Dedifferentiated amniotic fluid mesenchymal stem cell (primary cell): ENCODE measurements around the gene KLHDC7A.
"Not testable (repeated sequence)": the region's sequence is repeated elsewhere in the genome, so short reads cannot be mapped to it uniquely, and the experiment has no call there.

Source experiments
- DNase-seq: peaks from one replicate; pipeline ENCODE4 v3.0.0-alpha.2; 2016; ENCODE audit errors: extremely low spot score

Gene KLHDC7A

DNA sequence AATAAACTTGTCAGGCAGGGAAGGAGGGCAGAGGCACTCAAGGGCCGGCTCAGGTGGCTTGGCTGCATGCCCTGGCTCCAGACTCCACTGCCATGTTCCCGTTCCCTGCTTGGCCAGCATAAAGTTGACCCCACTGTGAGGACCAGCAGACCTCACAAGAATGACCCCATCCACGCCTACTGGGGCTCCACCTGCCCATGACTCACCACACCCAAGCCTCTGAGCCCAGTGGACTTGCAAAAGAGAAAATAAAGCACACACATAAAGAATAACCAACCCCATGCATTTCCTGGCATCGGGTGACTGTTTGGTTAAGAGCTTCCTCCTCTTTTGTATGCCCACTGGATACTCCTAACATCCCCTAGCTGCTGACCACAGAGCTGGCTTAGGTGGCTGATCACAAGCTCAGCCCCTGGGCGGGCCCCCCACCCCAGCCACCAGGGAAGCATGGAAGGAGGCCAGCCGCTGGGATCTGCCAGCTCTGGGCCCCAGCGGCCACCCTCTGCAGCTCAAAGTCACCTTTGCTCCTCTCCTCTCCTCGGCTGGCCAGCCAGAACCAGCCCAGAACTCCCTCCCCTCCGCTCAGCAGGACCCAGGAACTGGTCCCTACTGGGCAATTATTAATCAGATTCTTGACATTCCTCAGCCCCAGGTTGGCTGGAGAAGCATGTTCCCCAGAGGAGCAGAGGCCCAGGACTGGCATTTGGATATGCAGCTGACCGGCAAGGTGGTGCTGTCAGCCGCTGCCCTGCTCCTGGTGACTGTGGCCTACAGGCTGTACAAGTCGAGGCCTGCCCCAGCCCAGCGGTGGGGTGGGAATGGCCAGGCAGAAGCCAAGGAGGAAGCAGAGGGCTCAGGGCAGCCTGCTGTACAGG lies at the start of gene KLHDC7A:
Gene KLHDC7A (plus strand): TSS at position 616 of the 875 bp plus-strand sequence. CDS start 52 bp downstream, at position 668.
- DNase-seq = no peak

- no peak for DNase-seq
Observed at GRCh38 chr1:18434041-18434440, 46.7 kb upstream of the KLHDC7A start.

DNA sequence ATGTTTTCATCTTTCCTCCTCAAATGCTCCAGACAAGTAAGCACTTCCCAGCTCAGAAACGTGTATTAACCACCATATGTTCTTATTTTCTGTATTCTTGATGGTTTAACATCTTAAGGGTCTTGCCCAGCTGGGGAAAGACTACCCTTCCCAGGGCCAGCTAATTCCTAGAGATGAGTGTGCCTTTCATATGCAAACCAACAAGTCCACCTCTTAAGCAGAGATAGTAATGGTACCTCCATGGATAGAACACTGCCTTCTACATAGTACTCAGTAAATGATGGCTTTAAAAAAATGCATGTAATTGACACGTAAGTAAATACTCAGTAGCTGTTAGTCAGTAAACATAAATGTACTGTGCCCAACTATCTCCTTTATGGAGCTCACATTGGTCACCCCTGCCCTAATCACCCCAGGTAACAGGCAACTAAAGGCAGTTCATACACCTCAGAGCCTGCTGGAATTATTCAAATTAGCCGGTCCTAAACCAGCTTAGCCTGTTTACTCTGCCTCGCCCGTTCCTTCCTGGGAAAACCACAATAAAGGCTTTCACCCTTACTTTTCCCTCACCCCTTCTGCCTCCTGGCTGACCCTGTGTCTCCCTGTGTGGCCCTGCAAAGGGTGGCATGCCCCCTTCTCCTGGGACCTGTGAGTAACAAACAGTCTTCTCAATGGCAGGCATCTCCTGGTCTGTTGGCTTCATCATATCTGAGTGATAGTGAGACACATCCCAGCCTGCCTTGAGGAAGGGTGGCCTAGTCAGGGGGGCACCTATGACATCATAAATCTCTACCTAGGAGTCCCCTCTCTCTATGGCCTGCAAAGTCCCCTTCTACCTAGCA lies 40.1 kb upstream of the KLHDC7A start:
- no peak for DNase-seq

- DNase-seq = no peak
Observed at GRCh38 chr1:18443587-18444520, 36.9 kb upstream of the KLHDC7A start.

GRCh38 chr1:18444563-18444962 lies 36.2 kb upstream of the KLHDC7A start:
- no peak for DNase-seq

GRCh38 chr1:18446751-18447150 lies 34.0 kb upstream of the KLHDC7A start:
- DNase-seq = no peak

DNA sequence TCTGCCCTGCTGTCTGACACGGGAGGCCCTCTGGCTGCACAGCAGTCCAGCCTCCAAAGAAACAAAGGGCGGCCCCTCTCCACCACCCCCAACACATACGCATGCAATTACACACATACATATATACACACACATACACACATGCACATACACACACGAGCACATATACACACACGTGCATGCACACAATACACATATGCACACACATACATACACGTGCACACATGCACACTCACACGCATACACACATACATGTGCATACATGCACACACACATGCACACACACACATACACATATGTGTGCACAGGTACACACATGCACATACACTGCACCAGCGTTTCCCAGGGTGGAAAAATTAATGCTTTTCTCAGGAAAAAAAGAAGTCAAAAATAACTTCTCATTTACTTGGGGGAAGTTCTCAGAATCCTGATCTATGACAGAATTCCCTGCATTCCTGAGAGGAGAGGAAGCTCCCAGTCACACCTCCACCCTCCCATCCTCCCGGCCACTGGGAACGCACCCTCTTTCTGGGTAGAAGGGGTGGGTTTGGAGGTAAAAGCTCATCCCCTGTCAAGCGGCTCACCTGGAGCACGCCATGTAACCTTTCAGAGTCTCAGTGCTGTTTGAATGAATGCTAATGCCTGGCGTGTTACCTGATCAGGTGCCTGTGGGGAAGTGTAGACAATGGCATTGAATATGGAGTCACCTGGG lies 33.1 kb upstream of the KLHDC7A start:
- DNase-seq = no peak

GRCh38 chr1:18448889-18449288 lies 31.8 kb upstream of the KLHDC7A start:
- no peak for DNase-seq

- DNase-seq = no peak
Observed at GRCh38 chr1:18452550-18452949, 28.2 kb upstream of the KLHDC7A start.

DNA sequence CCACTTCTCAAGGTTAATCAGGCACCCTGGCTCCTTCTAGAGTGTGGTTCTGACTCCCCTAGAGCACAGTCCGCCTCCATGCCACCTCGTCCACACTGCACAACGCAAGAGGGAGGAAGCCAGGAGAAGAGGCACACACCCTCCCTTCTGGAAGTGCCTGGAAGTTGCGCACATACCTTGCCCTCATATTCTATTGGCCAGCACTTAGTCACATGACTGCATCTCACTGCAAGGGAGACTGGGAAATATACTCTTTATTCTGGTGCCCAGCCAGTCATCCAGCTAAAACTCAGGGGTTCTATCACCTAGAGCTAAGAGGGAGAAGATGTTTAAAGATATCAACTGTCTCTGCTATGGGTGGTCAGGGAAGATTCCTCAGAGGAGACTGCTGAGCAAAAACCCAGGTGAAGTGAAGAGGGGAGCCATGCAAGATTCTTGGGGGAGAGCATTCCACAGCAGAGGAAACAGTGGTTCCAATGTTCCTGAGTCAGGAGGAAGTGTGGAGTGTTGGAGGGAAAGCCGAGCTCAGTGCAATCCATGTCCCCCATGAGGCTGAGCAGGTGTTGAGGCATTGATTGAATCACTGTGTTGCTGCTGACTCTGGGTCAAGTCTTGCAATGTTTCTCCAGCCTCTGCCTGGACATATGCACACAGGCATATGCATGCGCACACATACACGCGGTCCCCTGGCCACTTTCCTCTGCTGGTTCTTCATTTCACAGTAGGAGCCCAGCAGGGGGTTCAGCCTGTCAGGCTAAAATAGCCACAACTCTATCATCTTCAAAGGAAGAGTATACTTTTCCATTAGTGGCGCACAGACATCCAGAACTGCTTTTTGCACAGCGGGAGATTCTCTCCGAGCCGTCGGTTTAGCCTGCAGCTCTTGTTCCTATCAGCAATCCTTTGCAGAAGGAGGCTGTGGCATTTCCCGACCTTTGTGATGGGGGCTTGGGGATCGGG lies 22.3 kb upstream of the KLHDC7A start:
- no peak for DNase-seq

- DNase-seq = no peak
Observed at GRCh38 chr1:18461656-18462055, 19.1 kb upstream of the KLHDC7A start.

DNA sequence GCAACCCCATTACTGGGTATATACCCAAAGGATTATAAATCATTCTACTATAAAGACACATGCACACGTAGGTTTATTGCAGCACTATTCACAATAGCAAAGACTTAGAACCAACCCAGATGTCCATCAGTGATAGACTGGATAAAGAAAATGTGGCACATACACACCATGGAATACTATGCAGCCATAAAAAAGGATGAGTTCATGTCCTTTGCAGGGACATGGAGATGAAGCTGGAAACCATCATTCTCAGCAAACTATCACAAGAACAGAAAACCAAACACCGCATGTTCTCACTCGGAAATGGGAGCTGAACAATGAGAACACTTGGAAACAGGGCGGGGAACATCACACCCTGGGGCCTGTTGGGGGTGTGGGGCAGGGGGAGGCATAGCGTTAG lies 18.2 kb upstream of the KLHDC7A start:
- not testable (repeated sequence) for DNase-seq

- DNase-seq = no peak
Observed at GRCh38 chr1:18463063-18463462, 17.7 kb upstream of the KLHDC7A start.

DNA sequence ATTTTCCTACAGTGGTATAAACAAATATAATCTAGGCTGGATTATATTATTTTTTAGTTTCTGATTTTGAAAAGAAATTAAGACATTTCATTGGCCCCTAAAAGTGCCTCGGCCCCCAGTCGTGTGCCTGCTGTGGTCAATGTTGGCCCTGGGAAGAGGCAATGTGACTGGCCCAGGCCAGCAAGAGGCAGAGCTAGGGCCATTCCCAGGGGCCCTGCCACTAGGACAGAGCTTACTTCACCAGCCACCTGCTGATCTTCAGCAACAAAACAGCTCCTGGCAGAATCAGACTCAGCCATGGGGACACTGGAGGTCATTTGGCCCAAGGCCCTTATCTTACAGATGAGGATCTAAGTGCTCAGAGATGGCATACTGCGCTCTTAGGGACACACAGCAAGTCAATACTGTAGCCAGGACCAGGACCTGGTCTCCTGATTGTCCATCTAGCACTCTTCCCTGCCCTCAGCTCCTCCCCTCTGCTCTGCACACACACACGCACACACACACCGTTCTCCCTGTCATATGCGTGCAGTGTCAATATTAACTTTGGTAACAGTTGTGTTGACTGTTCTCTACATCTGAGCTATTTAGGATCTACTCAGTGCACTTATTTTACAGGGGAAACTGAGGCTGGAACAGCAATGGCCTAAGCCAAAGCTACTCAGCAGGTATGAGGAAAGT lies 16.6 kb upstream of the KLHDC7A start:
- no peak for DNase-seq

DNA sequence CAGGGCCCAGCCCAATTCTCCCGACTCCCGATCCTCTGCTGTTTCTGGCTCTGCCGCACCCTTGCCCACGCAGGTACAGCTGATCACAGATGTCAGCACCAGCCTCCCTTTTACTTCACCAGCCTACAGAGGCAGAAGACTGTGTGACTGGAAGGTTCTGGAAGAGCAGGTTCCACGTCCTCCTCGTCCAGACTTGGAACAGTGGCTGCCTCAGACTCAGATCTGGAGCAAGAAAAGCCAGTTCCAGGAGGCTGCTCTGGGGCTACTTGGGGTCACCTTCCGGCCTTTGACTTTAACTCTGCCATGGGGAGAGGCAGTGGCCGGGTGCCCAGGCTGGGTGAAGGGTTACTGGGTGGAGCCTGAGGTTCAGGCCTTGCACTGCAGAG lies 16.1 kb upstream of the KLHDC7A start:
- DNase-seq = no peak

- no peak for DNase-seq
Observed at GRCh38 chr1:18466676-18467075, 14.1 kb upstream of the KLHDC7A start.

- DNase-seq = no peak
Observed at GRCh38 chr1:18468570-18468969, 12.2 kb upstream of the KLHDC7A start.

DNA sequence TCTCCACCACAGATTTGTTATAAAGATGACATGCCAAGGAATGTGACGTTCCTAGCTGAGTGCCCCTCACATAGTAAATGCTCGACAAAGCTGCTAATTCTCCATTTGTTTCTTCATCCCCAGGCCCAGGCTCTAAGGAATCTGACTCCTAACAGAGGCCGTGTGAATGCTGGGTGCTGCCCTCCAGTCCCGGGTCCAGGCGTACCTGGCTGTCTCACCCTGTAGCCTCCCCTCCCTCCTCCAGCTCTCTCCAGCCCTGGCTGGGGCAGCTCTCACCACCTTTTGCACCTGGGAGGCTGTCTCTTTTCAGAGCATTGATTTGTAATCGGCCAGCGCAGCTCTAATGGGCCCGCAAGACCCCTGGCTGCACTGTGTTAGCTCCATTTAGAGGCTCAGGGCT lies 11.2 kb upstream of the KLHDC7A start:
- no peak for DNase-seq

DNA sequence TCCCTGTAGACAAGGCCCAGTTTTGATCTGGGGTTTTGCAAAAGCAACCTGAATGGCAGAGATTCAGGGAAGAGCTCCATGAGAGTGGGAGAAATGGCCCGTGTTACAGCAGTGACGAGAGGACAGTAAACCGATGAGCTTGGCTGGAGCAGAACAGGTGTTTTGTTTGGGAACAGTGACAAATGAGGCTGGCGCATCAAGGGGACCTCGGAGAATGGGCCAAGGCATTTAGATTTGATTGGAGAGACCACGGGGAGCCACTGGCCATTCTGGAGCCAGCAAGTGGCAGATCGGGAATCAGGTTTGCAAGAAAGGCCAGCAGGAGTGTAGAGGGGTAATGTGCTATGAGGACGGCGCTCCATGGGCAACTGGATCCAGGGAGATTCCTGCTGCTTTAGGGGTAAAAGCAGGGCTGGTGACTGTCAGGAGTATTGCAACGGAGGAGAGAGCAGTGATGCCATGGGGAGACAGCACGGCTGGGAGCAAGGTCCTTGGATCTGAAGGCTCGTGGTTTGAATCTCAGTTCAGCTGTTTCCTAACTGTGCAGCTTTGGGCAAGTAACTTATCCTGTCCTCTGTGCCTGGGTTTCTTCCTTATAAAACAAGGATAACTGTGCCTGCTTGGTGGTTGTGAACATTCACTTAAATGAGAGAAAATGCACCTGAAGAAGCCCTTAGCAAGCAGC lies 9.9 kb upstream of the KLHDC7A start:
- no peak for DNase-seq
